Pancreas (tissue), 10 donors: ENCODE data around the gene ERBB4. TPM values are rescaled to one million over a fixed set of nuclear protein-coding genes. Genes with fewer than 3 reads are reported as not detected.
"Not testable (repeated sequence)": the region's sequence is repeated elsewhere in the genome, so short reads cannot be mapped to it uniquely, and the experiment has no call there.

ENCODE experiments used
- ATAC-seq, 4 donors: fragments of 200-7000 bp; cut with Tn5 transposase; one replicate each; pipeline versions ENCODE4 v1.8.0 to v1.9.1; 2020; ENCODE audit warnings: mild to moderate bottlenecking in 4 of 4, moderate library complexity in 4 of 4
- DNase-seq, 6 donors: peaks; one replicate each; pipeline ENCODE4 v3.0.0-alpha.2; 2020
- FAIRE-seq: peaks from 2 replicates; lab custom pipeline; 2012; peaks lifted over from hg19 to GRCh38; lab: Jason Lieb, UNC
- H3K27ac ChIP-seq, 4 donors: fragments of 200-600 bp; sonication (generic); 1 replicate in 3 of 4; 2 replicates in 1 of 4; pipeline versions ENCODE4 v1.5.0 to v1.8.0; 2020
- H3K27me3 ChIP-seq, 4 donors: fragments of 200-600 bp; one replicate each; pipeline ENCODE4 v1.8.0; 2021
- H3K36me3 ChIP-seq, 3 donors: fragments of 200-600 bp; sonication (generic) in 1 of 3; one replicate each; pipeline versions ENCODE4 v1.5.0 to v1.8.0; 2020 to 2021
- H3K4me1 ChIP-seq, 3 donors: fragments of 200-600 bp; one replicate each; pipeline ENCODE4 v1.8.0; 2021
- H3K4me3 ChIP-seq, 4 donors: fragments of 200-600 bp; sonication (generic) in 2 of 4; one replicate each; pipeline versions ENCODE4 v1.5.0 to v1.8.0; 2020 to 2021
- H3K9me3 ChIP-seq, 4 donors: fragments of 200-600 bp; one replicate each; pipeline ENCODE4 v1.8.0; 2021
- WGBS, 2 donors: extraction: QIAGEN DNeasy Blood & Tissue Kit; methylation state at CpG; one replicate each; pipeline ENCODE4 v1.1.7; 2013; 5-methylcytosine and 5-hydroxymethylcytosine counted together
- intact Hi-C, 3 donors: fragments of 100-400 bp; cut with DNase I; formaldehyde crosslinking; loops; one replicate each; pipeline versions ENCODE4 v1.11.1 to v1.14.2; 2022
- polyA plus RNA-seq, 2 donors: library from polyadenylated mRNA; stranded (reverse); fragments of 200-250 nt; gene quantifications; one replicate each; pipeline ENCODE4 v1.2.3, GENCODE V29; 2013
- total RNA-seq, 6 donors: library from RNA; stranded (reverse); fragmentation: NEBNext Ultra II Directional in 4 of 6; extraction: Animal tissue kit (Norgen Biotek cat#: 25700) in 4 of 6; gene quantifications; one replicate each; pipeline versions ENCODE4 v1.2.1 to v1.2.4, GENCODE V29; 2021 to 2023
- TF ChIP-seq, protein P1 (sequence below), 4 donors: fragments of 200-600 bp; sonication (generic) in 3 of 4; IDR thresholded peaks; one replicate each; pipeline versions ENCODE4 v1.5.0 to v1.8.0; 2021; ENCODE audit warnings: antibody characterized with exemption in 4 of 4
- donor health status: healthy with polysubstance abuse.
- donor health status: DM: no; HTN: no; CAD: no; lungs with moderate emphysema.
- donor health status: DM: no; HTN: no; CAD: no.
- donor health status: control.
- donor health status: control.
- donor health status: Bipolar disorder and iron deficiency.
- donor health status: DM: yes; HTN: yes; CAD: no.
- donor health status: DM: no; HTN: no; CAD: no.
- donor health status: DM: no; HTN: no; CAD: no.
- donor health status: DM: yes; HTN: yes; CAD: no.

The ERBB4 gene
- total and polyA plus RNA-seq, 8 donors: 0.30 to 5.0 (median 3.3) TPM

DNA sequence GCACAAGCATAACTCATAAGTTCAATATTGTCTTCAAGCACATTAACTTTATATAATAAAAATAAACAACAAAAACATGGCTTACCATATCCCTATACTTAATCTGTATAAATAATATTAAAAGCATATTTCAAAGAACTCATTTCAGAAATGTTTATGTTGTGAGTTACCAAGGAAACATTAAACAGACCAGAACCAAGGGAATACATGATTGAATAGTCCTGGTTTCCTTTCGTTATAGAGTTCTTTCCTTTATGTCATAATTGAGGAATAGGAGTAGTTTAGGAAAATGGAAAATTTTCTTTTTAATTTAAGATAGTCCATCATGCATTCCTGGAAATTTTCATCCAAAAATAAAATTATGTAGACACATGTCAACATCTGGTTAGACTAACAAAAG, 343.0 kb downstream of the ERBB4 start:
- H3K4me1 ChIP-seq: peaks cover 0 to 7% (median 0%) of the 10 kb centered on the region in 3 donors
- H3K27ac ChIP-seq: no peak overlapping the region
- ATAC-seq (no peak), DNase-seq (no peak), FAIRE-seq (no peak)
- TF ChIP-seq, protein P1, sequence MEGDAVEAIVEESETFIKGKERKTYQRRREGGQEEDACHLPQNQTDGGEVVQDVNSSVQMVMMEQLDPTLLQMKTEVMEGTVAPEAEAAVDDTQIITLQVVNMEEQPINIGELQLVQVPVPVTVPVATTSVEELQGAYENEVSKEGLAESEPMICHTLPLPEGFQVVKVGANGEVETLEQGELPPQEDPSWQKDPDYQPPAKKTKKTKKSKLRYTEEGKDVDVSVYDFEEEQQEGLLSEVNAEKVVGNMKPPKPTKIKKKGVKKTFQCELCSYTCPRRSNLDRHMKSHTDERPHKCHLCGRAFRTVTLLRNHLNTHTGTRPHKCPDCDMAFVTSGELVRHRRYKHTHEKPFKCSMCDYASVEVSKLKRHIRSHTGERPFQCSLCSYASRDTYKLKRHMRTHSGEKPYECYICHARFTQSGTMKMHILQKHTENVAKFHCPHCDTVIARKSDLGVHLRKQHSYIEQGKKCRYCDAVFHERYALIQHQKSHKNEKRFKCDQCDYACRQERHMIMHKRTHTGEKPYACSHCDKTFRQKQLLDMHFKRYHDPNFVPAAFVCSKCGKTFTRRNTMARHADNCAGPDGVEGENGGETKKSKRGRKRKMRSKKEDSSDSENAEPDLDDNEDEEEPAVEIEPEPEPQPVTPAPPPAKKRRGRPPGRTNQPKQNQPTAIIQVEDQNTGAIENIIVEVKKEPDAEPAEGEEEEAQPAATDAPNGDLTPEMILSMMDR (IDR thresholded peaks at IDR 0.05): no peak
- no peaks in the 10 kb centered on the region for H3K36me3 ChIP-seq
- H3K4me3 ChIP-seq: no peak overlapping the region
- H3K9me3 ChIP-seq: no peaks in the 10 kb centered on the region
- intact Hi-C loops: no loop called here
- no peaks in the 10 kb centered on the region for H3K27me3 ChIP-seq
- WGBS, 2 donors: 73 to 86% methylated on average over 1 of the region's 1 CpG

DNA sequence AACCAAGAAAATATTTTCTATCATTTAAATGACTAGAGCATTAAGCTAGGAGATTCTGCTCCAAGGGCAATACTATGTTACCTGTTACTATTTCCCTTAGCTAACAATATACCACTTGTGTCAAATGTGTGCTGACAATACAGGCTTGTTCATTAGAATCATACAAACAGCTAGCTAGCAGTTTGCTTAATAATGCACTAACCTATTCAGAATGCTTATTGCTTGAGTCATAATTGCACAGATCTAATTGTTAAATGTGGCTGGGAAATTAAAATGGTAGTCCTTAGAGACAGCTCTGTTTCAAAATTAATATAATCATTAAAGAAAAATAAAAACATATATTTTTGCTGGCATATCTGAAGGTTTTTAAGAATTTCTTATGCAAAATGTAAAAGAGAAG, 344.2 kb downstream of the ERBB4 start:
- Histone ChIP-seq H3K27me3 (no peaks in the 10 kb centered on the region), H3K4me3 (no peak overlapping the region), H3K27ac (no peak overlapping the region), H3K4me1 (peaks cover 0 to 7% (median 0%) of the 10 kb centered on the region in 3 donors), H3K36me3 (no peaks in the 10 kb centered on the region), H3K9me3 (no peaks in the 10 kb centered on the region)
- ATAC-seq (no peak), FAIRE-seq (no peak), DNase-seq (no peak)
- TF ChIP-seq, protein P1 (IDR thresholded peaks at IDR 0.05): no peak
- intact Hi-C loops: no loop called here

DNA sequence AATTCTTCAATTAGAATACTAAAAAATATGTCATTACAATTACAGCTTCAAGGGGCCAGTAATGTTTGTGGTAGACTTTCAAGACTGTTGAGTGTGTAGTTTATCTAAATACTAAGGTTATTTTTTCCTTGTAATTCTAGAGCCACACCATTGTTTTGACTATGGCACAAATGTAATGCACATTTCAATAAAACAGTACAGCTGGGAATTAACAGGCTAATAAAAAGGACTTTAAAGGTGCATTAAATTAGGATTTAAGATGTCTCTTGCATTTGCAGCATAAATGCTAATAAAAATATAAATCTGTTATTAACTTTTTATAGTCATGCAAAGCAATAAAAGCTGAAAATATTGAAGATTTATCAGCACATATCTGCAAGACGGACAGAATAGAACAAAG, 344.8 kb downstream of the ERBB4 start:
- intact Hi-C loops: no loop called here
- ATAC-seq: no peak
- no peak overlapping the region for H3K27ac ChIP-seq
- H3K4me3 ChIP-seq: no peak overlapping the region
- H3K27me3 ChIP-seq: no peaks in the 10 kb centered on the region
- H3K9me3 ChIP-seq: no peaks in the 10 kb centered on the region
- FAIRE-seq: no peak
- TF ChIP-seq, protein P1 (IDR thresholded peaks at IDR 0.05): no peak
- no peak for DNase-seq
- peaks cover 0 to 7% (median 0%) of the 10 kb centered on the region in 3 donors for H3K4me1 ChIP-seq
- no peaks in the 10 kb centered on the region for H3K36me3 ChIP-seq
- WGBS, 2 donors: 71 to 83% methylated on average over 1 of the region's 1 CpG

DNA sequence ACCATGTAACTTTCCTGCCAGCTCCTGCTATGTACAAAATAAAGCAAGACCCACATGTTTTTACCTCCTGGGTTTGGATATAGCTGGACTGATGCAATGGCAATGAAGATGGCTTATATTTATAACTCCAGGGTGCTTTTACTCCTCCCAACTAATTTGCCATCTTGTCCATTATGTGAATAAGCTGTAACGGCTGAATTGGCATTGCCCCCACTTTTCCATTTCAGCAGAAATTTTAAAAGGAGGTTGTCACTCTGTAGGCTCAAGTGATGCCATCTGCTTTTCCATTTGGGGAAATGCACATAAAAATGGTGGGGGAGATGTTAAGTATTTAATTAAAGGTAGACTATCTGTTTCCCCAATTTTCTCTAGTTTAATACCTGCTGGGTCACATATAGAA, 345.5 kb downstream of the ERBB4 start:
- Histone ChIP-seq H3K27ac (no peak overlapping the region), H3K4me3 (no peak overlapping the region), H3K4me1 (peaks cover 0 to 7% (median 0%) of the 10 kb centered on the region in 3 donors), H3K36me3 (no peaks in the 10 kb centered on the region), H3K9me3 (no peaks in the 10 kb centered on the region), H3K27me3 (no peaks in the 10 kb centered on the region)
- ATAC-seq (no peak), DNase-seq (no peak), FAIRE-seq (no peak)
- WGBS, 2 donors: 24 to 27% methylated on average over 1 of the region's 1 CpG
- TF ChIP-seq, protein P1 (IDR thresholded peaks at IDR 0.05): no peak
- intact Hi-C loops: no loop called here

DNA sequence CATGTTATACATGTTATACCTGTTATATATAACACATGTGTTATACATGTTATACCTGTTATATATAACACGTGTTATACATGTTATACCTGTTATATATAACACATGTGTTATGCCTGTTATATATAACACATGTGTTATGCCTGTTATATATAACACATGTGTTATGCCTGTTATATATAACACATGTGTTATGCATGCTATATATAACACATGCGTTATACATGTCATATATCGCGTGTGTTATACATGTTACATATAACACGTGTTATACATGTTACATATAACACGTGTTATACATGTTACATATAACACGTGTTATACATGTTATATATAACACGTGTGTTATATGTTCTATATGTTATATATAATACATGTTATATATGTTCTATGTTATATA, 347.2 kb downstream of the ERBB4 start:
- H3K27me3 ChIP-seq, H3K4me3 ChIP-seq, FAIRE-seq, H3K36me3 ChIP-seq, H3K9me3 ChIP-seq, DNase-seq, ATAC-seq, intact Hi-C loops, H3K27ac ChIP-seq, H3K4me1 ChIP-seq: not testable (repeated sequence)
- 70 to 81% methylated on average over 8 of the region's 8 CpGs for WGBS, 2 donors
